Skeletal muscle cell (primary cell): ENCODE results near the gene STXBP3.
"Not testable (repeated sequence)": the region's sequence is repeated elsewhere in the genome, so short reads cannot be mapped to it uniquely, and the experiment has no call there.

Source experiments
- DNase-seq: peaks from one replicate; pipeline ENCODE4 v3.0.0-alpha.2; 2010; ENCODE audit warnings: low read depth
- H3K4me3 ChIP-seq: 2 replicates; pipeline ENCODE4 v1.5.1; 2011; ENCODE audit warnings: low read depth, mild to moderate bottlenecking, control low read depth, low read length, moderate library complexity

The STXBP3 gene

GRCh38 chr1:108746382-108747170, at the start of gene STXBP3:
STXBP3 (plus strand) TSS chr1:108746674; CDS start chr1:108746738, 64 bp downstream.
- H3K4me3 ChIP-seq, result peak within 1 kb of the TSS; percentile 78
- DNase-seq, result peak; percentile 92

GRCh38 chr1:108699375-108700332, 46.8 kb upstream of the STXBP3 start:
- no peak for DNase-seq
- H3K4me3 ChIP-seq, result no peak overlapping the region

- no peak for DNase-seq
- no peak overlapping the region for H3K4me3 ChIP-seq
These were observed 45.2 kb upstream of the STXBP3 start for GRCh38 chr1:108701176-108701849.

- not testable (repeated sequence) for DNase-seq, H3K4me3 ChIP-seq
These were observed 44.4 kb upstream of the STXBP3 start for GRCh38 chr1:108702109-108702508.

- H3K4me3 ChIP-seq, result no peak overlapping the region
- DNase-seq, result no peak
These were observed 42.5 kb upstream of the STXBP3 start for GRCh38 chr1:108703939-108704338.

GRCh38 chr1:108704496-108704895, 42.0 kb upstream of the STXBP3 start:
- H3K4me3 ChIP-seq, result no peak overlapping the region
- DNase-seq, result peak; percentile 63

- no peak for DNase-seq
- no peak overlapping the region for H3K4me3 ChIP-seq
These were observed 39.8 kb upstream of the STXBP3 start for GRCh38 chr1:108706643-108707042.

- DNase-seq, result peak; percentile 67
- H3K4me3 ChIP-seq, result no peak overlapping the region
These were observed 37.5 kb upstream of the STXBP3 start for GRCh38 chr1:108708691-108709660.

GRCh38 chr1:108712606-108713150, 33.8 kb upstream of the STXBP3 start, which contains the start of gene FNDC7:
FNDC7 (plus strand) TSS chr1:108712908; CDS start chr1:108712934, 26 bp downstream.
- DNase-seq, result no peak

GRCh38 chr1:108715932-108716331, 30.5 kb upstream of the STXBP3 start:
- no peak for DNase-seq
- no peak overlapping the region for H3K4me3 ChIP-seq

More at GRCh38 chr1:108712606-108713150, 33.8 kb upstream of the STXBP3 start, which contains the start of gene FNDC7:
- H3K4me3 ChIP-seq, result no peak within 1 kb of the TSS

- DNase-seq, result no peak
- H3K4me3 ChIP-seq, result no peak overlapping the region
These were observed 29.8 kb upstream of the STXBP3 start for GRCh38 chr1:108716437-108717230.

- no peak for DNase-seq
- no peak overlapping the region for H3K4me3 ChIP-seq
These were observed 28.6 kb upstream of the STXBP3 start for GRCh38 chr1:108717774-108718316.

- no peak overlapping the region for H3K4me3 ChIP-seq
- DNase-seq, result no peak
These were observed 27.4 kb upstream of the STXBP3 start for GRCh38 chr1:108718927-108719655.

- DNase-seq, result peak; percentile 72
- no peak overlapping the region for H3K4me3 ChIP-seq
These were observed 26.6 kb upstream of the STXBP3 start for GRCh38 chr1:108719656-108720435.

GRCh38 chr1:108722292-108722691, 24.2 kb upstream of the STXBP3 start:
- no peak for DNase-seq
- no peak overlapping the region for H3K4me3 ChIP-seq

- no peak for DNase-seq
These were observed 20.6 kb upstream of the STXBP3 start for GRCh38 chr1:108725906-108726305.

More at GRCh38 chr1:108725906-108726305, 20.6 kb upstream of the STXBP3 start:
- H3K4me3 ChIP-seq, result no peak overlapping the region
